Stimulated activated CD8-positive, alpha-beta memory T cell treated with anti-CD3 and anti-CD28 coated beads, Interleukin-7, amount 100 ng/mL, for 24 hours (primary cell): ENCODE data around the gene SERPINA6.
"Not testable (repeated sequence)": the region's sequence is repeated elsewhere in the genome, so short reads cannot be mapped to it uniquely, and the experiment has no call there.

Source experiments
- DNase-seq: peaks from one replicate; pipeline ENCODE4 v3.0.0-alpha.2; 2020; ENCODE audit warnings: low read depth

Gene SERPINA6

DNA sequence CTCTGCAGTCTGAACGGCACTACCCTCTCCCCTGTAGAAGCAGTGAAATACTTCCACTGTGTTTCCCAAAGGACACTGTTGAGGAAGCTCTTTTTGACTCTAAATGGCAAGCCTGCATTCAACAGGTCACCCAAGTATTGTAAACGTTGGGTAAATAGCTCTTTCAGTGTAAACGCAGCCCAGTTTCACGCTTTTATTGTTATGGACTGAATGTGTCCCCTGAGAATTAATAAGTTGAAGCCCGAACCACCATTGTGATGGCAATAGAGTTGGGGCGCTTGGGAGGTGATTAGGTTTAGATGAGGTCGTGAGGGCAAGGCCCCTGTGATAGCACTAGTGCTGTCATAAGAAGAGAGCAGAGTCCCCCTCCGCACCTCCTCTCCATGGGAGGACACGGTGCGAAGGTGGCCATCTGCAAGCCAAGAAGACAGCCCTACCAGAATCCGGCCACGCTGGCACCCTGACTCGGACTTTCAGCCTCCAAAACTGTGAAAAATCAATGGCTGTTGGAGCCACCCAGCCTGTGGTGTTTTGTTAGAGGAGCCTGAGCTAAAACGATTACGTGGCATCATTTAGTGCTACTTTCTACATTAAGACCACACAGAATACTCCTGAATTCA, 31.1 kb downstream of the SERPINA6 start:
- no peak for DNase-seq

GRCh38 chr14:94291159-94291905, 31.8 kb downstream of the SERPINA6 start:
- DNase-seq: no peak

- no peak for DNase-seq
These were observed 32.9 kb downstream of the SERPINA6 start for GRCh38 chr14:94290197-94290596.

DNA sequence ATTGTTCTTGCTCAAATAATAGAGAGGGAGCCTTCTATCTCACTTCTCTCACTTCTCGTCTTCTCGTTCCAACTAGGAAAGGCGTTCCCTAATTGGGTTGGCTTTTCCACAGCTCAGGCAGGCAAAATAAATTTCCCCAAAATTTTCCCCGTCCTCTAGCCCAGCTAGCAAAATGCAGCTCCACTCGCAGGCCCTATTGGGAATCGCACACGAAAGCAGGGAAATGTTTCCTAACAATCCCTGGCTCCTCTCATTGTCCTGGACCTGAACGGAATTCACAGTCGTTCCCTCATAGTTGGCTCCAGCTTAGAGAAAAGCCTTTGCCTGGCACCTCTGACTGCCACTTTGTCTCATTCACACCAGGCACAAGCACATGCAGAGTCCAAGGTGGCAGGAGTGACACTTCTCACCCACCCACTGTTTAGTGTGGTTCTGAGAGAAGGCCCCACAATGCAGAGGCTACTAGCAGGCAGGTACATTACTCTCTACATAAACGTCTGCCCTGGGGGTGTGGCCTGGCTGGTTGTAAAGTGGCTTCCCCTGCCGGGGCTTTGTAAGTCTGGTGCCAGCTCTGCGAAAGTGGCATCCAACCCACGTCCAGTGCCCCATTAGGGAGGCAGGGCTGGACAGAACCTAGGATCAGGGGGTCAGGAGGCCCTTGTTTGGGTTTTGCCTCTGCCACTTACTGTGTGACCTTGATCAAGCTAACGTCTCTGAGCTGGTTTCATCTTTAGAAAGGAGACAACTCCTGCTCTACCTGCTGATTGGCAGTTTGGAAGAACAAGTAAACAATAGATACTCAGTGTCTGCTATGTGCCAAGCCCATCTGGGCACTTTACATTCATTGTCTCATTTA, 34.3 kb downstream of the SERPINA6 start:
- DNase-seq: no peak

- DNase-seq: no peak
These were observed 38.0 kb downstream of the SERPINA6 start for GRCh38 chr14:94285158-94285557.

- no peak for DNase-seq
These were observed 38.9 kb downstream of the SERPINA6 start for GRCh38 chr14:94284221-94284620.

DNA sequence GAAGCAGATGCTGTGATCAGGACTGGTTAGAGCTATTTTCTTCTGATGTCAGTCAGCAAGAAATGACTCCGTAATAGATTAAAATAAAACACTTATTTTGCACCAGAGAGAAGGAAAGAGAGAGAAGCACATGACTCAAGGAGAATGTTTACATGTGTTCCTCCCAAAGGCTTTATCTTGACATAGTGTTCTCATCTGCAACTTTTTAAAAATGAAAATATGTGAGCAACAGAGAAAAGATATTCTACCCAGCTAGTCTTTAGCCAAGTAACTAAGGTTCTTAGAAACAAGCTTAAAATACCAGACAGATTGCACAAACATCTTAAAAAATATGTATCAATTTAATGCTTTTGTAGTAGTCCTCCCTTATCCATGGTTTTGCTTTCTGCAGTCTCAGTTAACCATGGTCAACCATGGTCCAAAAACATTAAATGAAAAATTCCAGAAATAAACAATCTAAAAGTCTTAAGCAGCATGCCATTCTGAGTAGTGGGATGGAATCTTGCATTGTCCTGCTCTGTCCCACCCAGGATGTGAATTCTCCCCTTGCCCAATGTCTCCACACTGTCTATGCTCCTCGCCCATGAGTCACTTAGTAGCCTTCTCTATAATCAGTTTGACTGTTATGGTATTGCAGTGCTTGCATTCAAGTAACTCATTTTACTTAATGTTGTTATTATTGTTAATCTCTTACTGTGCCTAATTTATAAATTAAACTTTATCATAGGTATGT, 40.0 kb downstream of the SERPINA6 start:
- DNase-seq: no peak

DNA sequence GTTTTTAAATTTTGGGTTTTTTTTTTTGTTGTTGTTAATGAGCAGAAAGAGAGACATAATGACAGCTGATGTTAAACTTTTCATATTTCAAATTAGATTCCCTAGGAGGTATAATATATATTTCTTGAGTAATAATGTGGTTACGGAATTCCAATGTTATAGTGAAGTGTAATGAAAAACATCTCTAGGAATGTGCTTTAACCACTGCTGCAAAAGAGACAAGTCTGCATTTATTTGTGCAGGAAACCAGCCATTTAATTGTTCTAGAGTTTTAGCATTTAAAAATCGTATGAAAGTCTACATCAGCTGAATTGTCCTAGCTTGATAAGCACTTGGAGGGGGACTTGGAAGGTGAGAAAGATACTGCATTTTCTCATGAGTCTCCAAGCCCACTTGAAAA, 44.4 kb downstream of the SERPINA6 start:
- DNase-seq: no peak

- not testable (repeated sequence) for DNase-seq
These were observed 46.1 kb downstream of the SERPINA6 start for GRCh38 chr14:94276898-94277561.

DNA sequence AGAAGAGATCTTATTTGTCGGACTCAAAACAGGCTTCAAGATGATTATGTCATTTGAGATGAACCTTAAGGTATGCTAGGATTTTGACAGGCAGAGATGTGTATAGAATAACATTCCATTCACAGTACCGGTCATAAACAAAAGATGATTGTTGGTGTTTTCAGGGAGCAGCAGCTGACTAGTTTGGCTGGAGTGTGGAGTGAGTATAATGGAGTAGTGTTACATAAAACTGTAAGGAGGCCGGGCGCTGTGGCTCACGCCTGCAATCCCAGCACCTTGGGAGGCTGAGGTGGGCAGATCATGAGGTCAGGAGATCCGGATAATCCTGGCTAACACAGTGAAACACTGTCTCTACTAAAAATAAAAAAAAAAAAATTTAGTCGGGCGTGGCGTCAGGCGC, 54.0 kb downstream of the SERPINA6 start:
- no peak for DNase-seq

DNA sequence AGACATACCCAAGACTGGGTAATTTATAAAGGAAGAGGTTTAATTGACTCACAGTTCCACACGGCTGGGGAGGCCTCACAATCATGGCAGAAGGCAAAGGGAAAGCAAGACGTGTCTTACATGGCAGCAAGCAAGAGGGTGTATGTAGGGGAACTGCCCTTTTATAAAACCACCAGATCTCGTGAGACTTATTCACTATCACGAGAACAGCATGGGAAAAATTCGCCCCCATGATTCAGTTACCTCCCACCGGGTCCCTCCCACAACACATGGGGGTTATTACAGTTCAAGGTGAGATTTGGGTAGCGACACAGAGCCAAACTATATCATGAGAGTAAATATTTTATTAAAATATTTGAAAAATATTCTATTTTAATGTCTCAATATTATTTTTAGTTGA, 54.6 kb downstream of the SERPINA6 start:
- DNase-seq: not testable (repeated sequence)

GRCh38 chr14:94267352-94267751, 55.8 kb downstream of the SERPINA6 start:
- no peak for DNase-seq

DNA sequence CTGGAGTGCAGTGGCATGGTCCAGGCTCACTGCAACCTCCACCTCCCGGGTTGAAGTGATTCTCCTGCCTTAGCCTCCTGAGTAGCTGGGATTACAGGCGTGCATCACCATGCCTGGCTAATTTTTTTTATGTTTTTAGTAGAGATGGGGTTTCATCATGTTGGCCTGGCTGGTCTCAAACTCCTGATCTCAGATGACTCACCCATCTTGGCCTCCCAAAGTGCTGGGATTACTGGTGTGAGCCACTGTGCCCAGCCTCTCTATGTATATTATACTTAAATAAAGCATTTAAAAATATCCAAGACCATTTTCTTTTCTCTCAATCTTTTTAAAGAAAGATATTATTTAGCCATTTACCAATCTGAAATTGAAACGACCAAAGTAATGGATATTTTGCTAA, 58.9 kb downstream of the SERPINA6 start:
- not testable (repeated sequence) for DNase-seq
